Thyroid gland (tissue), 4 donors: ENCODE results near the gene CTIF.

Source experiments
- POLR2A ChIP-seq, 2 donors: fragments of 450-650 bp; IDR thresholded peaks; one replicate each; pipeline ENCODE4 v1.6.1; 2017; ENCODE audit warnings: antibody characterized with exemption in 2 of 2, mild to moderate bottlenecking in 2 of 2, moderate library complexity in 1 of 2
- TF ChIP-seq, protein P1 (sequence below), 6 experiments: fragments of 200-600 bp in 3 of 6; fragments of 450-650 bp in 3 of 6; sonication (generic) in 3 of 6; IDR thresholded peaks; one replicate each; pipeline ENCODE4 v1.5.1; 2016 to 2019; ENCODE audit warnings: antibody characterized with exemption in 6 of 6, mild to moderate bottlenecking in 2 of 6, inconsistent platforms in 1 of 6, moderate library complexity in 1 of 6

DNA sequence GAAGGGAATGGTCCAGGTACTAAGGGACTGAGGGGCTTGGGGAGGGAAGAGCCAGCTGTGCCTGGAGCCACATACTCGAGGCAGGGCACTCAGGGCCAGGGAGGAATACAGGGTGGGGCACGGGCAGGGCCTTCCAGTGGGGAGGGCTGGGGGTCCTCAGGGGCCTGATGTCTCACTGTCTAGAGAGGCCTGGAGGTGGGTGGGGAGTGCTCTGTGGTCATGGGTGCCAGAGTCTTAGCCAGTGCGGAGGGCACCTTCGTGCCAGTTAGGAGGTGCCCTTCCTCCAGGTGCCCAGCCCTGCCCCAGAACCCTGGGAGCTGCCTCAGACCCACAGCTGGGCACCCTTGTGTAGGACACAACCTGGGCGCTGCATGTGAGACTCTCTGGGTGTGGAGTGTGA lies 330.8 kb downstream of the CTIF start:
- TF ChIP-seq, protein P1, sequence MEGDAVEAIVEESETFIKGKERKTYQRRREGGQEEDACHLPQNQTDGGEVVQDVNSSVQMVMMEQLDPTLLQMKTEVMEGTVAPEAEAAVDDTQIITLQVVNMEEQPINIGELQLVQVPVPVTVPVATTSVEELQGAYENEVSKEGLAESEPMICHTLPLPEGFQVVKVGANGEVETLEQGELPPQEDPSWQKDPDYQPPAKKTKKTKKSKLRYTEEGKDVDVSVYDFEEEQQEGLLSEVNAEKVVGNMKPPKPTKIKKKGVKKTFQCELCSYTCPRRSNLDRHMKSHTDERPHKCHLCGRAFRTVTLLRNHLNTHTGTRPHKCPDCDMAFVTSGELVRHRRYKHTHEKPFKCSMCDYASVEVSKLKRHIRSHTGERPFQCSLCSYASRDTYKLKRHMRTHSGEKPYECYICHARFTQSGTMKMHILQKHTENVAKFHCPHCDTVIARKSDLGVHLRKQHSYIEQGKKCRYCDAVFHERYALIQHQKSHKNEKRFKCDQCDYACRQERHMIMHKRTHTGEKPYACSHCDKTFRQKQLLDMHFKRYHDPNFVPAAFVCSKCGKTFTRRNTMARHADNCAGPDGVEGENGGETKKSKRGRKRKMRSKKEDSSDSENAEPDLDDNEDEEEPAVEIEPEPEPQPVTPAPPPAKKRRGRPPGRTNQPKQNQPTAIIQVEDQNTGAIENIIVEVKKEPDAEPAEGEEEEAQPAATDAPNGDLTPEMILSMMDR (IDR thresholded peaks at IDR 0.05), result no peak
- no peak for TF ChIP-seq POLR2A (IDR thresholded peaks at IDR 0.05)
